ENCODE results near the gene MCFD2. TPM values are rescaled to one million over a fixed set of nuclear protein-coding genes. Genes with fewer than 3 reads are reported as not detected.
"Not testable (repeated sequence)": the region's sequence is repeated elsewhere in the genome, so short reads cannot be mapped to it uniquely, and the experiment has no call there.

Gene MCFD2
- total and polyA plus RNA-seq, 8 donors, result 13.3 to 127 (median 43.3) TPM

GRCh38 chr2:46878886-46879285, 36.7 kb downstream of the MCFD2 start:
- intact Hi-C loops (cut with DNase I; ENCODE audit: low total_unique reads), result no loop called here
- Histone ChIP-seq H3K27ac (peak overlapping the region in 3 of 5 donors; percentile 1 to 18 (median 7)), H3K27me3 (no peaks in the 10 kb centered on the region), H3K9me3 (no peaks in the 10 kb centered on the region), H3K4me1 (peaks cover 12 to 42% (median 23%) of the 10 kb centered on the region in 4 donors), H3K4me3 (no peak overlapping the region), H3K36me3 (no peaks in the 10 kb centered on the region)
- TF ChIP-seq POLR2A (IDR thresholded peaks at IDR 0.05) (no peak), POLR2AphosphoS5 (IDR thresholded peaks at IDR 0.05) (peak in 1 of 3 donors; percentile 27)
- 20 to 46% (median 30%) methylated on average over 5 to 8 of the region's 8 CpGs for WGBS, 5 donors
- DNase-seq, result peak in 1 of 2 donors; percentile 78

- Histone ChIP-seq H3K27ac (peak overlapping the region in 2 of 5 donors; percentile 1 to 7), H3K4me1 (peaks cover 15 to 47% (median 28%) of the 10 kb centered on the region in 4 donors), H3K4me3 (no peak overlapping the region), H3K27me3 (no peaks in the 10 kb centered on the region), H3K9me3 (no peaks in the 10 kb centered on the region), H3K36me3 (no peaks in the 10 kb centered on the region)
- no peak for DNase-seq
- TF ChIP-seq EP300 (IDR thresholded peaks at IDR 0.05) (no peak), POLR2AphosphoS5 (IDR thresholded peaks at IDR 0.05) (no peak), POLR2A (IDR thresholded peaks at IDR 0.05) (no peak)
- TF ChIP-seq, protein P1, sequence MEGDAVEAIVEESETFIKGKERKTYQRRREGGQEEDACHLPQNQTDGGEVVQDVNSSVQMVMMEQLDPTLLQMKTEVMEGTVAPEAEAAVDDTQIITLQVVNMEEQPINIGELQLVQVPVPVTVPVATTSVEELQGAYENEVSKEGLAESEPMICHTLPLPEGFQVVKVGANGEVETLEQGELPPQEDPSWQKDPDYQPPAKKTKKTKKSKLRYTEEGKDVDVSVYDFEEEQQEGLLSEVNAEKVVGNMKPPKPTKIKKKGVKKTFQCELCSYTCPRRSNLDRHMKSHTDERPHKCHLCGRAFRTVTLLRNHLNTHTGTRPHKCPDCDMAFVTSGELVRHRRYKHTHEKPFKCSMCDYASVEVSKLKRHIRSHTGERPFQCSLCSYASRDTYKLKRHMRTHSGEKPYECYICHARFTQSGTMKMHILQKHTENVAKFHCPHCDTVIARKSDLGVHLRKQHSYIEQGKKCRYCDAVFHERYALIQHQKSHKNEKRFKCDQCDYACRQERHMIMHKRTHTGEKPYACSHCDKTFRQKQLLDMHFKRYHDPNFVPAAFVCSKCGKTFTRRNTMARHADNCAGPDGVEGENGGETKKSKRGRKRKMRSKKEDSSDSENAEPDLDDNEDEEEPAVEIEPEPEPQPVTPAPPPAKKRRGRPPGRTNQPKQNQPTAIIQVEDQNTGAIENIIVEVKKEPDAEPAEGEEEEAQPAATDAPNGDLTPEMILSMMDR (IDR thresholded peaks at IDR 0.05), result no peak
- 86 to 97% (median 93%) methylated on average over 5 of the region's 5 CpGs for WGBS, 5 donors
- intact Hi-C loops (cut with DNase I; ENCODE audit: low total_unique reads), result no loop called here
These were observed 37.2 kb downstream of the MCFD2 start for GRCh38 chr2:46878240-46878877.

- Histone ChIP-seq H3K27me3 (no peaks in the 10 kb centered on the region), H3K27ac (peak overlapping the region in 1 of 5 donors; percentile 41), H3K4me1 (peaks cover 15 to 52% (median 33%) of the 10 kb centered on the region in 4 donors), H3K36me3 (no peaks in the 10 kb centered on the region), H3K9me3 (no peaks in the 10 kb centered on the region), H3K4me3 (no peak overlapping the region)
- WGBS, 5 donors, result 89 to 97% (median 93%) methylated on average over 5 of the region's 5 CpGs
- TF ChIP-seq POLR2A (IDR thresholded peaks at IDR 0.05), result no peak
- TF ChIP-seq, protein P1 (IDR thresholded peaks at IDR 0.05), result no peak
- TF ChIP-seq EP300 (IDR thresholded peaks at IDR 0.05), result no peak
- TF ChIP-seq POLR2AphosphoS5 (IDR thresholded peaks at IDR 0.05), result no peak
- intact Hi-C loops (cut with DNase I; ENCODE audit: low total_unique reads), result no loop called here
- no peak for DNase-seq
These were observed 37.9 kb downstream of the MCFD2 start for GRCh38 chr2:46877619-46878113.

- DNase-seq, result peak; percentile 37 to 70
- no peaks in the 10 kb centered on the region for H3K9me3 ChIP-seq
- 22 to 44% (median 27%) methylated on average over 11 of the region's 11 CpGs for WGBS, 5 donors
These were observed 38.7 kb downstream of the MCFD2 start for GRCh38 chr2:46876741-46877384.

DNA sequence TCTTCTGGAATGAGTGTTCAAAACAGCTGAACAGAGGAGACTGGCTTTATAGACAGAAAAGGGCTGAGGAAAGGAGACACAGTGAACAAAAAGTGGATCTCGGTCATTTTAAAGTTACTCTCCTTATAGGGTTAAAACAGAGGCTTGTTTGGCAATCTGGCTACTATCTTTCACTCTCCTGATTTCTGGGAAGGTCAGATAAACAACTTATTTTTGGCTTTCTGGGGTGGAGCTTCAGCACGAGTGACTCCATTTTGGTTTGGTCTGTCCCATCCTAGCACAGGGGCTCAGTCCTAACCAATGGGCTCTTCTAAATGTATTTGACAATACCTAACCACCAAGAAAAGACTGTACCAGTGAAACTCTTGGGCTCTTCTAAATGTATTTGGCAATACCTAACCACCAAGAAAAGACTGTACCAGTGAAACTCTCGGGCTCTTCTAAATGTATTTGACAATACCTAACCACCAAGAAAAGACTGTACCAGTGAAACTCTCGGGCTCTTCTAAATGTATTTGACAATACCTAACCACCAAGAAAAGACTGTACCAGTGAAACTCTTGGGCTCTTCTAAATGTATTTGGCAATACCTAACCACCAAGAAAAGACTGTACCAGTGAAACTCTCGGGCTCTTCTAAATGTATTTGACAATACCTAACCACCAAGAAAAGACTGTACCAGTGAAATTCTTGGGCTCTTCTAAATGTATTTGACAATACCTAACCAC, 39.5 kb downstream of the MCFD2 start:
- DNase-seq; H3K27me3 ChIP-seq; H3K4me3 ChIP-seq; H3K9me3 ChIP-seq; H3K27ac ChIP-seq; intact Hi-C loops (cut with DNase I; ENCODE audit: low total_unique reads); H3K36me3 ChIP-seq: not testable (repeated sequence)
- 72 to 76% (median 74%) methylated on average over 4 to 5 of the region's 5 CpGs for WGBS, 5 donors
- peaks cover 15 to 52% (median 29%) of the 10 kb centered on the region in 4 donors for H3K4me1 ChIP-seq

More at GRCh38 chr2:46876741-46877384, 38.7 kb downstream of the MCFD2 start:
- peak overlapping the region in 1 of 5 donors; percentile 41 for H3K27ac ChIP-seq
- H3K36me3 ChIP-seq, result no peaks in the 10 kb centered on the region
- no peak for TF ChIP-seq POLR2A (IDR thresholded peaks at IDR 0.05)
- TF ChIP-seq, protein P1 (IDR thresholded peaks at IDR 0.05), result peak in 5 of 7 experiments; percentile 27 to 81 (median 49)
- no peak for TF ChIP-seq POLR2AphosphoS5 (IDR thresholded peaks at IDR 0.05)
- H3K4me3 ChIP-seq, result no peak overlapping the region
- intact Hi-C loops (cut with DNase I; ENCODE audit: low total_unique reads), result no loop called here
- peaks cover 15 to 52% (median 32%) of the 10 kb centered on the region in 4 donors for H3K4me1 ChIP-seq
- H3K27me3 ChIP-seq, result no peaks in the 10 kb centered on the region
